Endothelial cell of umbilical vein (primary cell): ENCODE results near the gene ADAMTSL3. TPM values are rescaled to one million over a fixed set of nuclear protein-coding genes. Genes with fewer than 3 reads are reported as not detected.

Experiments used
- BruUV-seq: library from RNA; stranded (reverse); fragments of 400-500 nt; replicated peaks from 2 replicates; lab custom pipeline; 2021; lab: Mats Ljungman, UMichigan
- CTCF ChIA-PET: fragments of 300-600, 350-600 bp; sonication (Branson Sonifier 250); formaldehyde crosslinking; loops from one replicate; lab custom pipeline; 2021; ENCODE audit warnings: antibody characterized with exemption, inconsistent platforms; lab: Charles Lee
- POLR2A ChIA-PET: fragments of 300-600, 350-600 bp; sonication (Branson Sonifier 250); formaldehyde crosslinking; loops from one replicate; lab custom pipeline; 2021; ENCODE audit warnings: antibody characterized with exemption, inconsistent platforms; lab: Charles Lee
- DNase-seq: peaks from one replicate; pipeline ENCODE4 v3.0.0-alpha.2; 2011; ENCODE audit warnings: low read depth, low spot score
- FAIRE-seq: peaks from 2 replicates; lab custom pipeline; 2011; peaks lifted over from hg19 to GRCh38; lab: Jason Lieb, UNC
- H2AFZ ChIP-seq: 2 replicates; pipeline ENCODE4 v1.6.0; 2012; ENCODE audit warnings: low read depth, low read length, control low read depth, inconsistent platforms
- H3K27ac ChIP-seq: 2 replicates; pipeline ENCODE4 v1.5.1; 2011; ENCODE audit warnings: low read depth, mild to moderate bottlenecking, control low read depth, low read length, moderate library complexity; ENCODE audit not compliant: insufficient read depth
- H3K27me3 ChIP-seq, 2 experiments: 2 replicates each; pipeline versions ENCODE4 v1.6.0 to v1.6.1; 2011; ENCODE audit warnings: low read length in 2 of 2, mixed read lengths in 1 of 2; ENCODE audit not compliant: control insufficient read depth in 2 of 2, insufficient read depth in 2 of 2
- H3K36me3 ChIP-seq, 2 experiments: 2 replicates in 1 of 2; 3 replicates in 1 of 2; pipeline ENCODE4 v1.5.1; 2011; ENCODE audit warnings: low read length in 2 of 2, mild to moderate bottlenecking in 1 of 2, moderate library complexity in 1 of 2; ENCODE audit not compliant: control insufficient read depth in 2 of 2, insufficient read depth in 2 of 2; ENCODE audit errors: extremely low read depth in 1 of 2
- H3K4me1 ChIP-seq: 3 replicates; pipeline ENCODE4 v1.5.1; 2011; ENCODE audit warnings: mild to moderate bottlenecking, low read length; ENCODE audit not compliant: control insufficient read depth, insufficient read depth; ENCODE audit errors: extremely low read depth
- H3K4me2 ChIP-seq: 2 replicates; pipeline ENCODE4 v1.6.1; 2011; ENCODE audit warnings: low read length, control low read depth, mixed read lengths; ENCODE audit not compliant: insufficient read depth
- H3K4me3 ChIP-seq, 3 experiments: fragments of 200-600 bp in 1 of 3; sonication (generic), shearing (Covaris generic) in 1 of 3; replicated peaks in 1 of 3; 2 replicates each; pipeline ENCODE4 v1.5.1; 2011 to 2016; ENCODE audit warnings: control low read depth in 3 of 3, low read length in 3 of 3, mild to moderate bottlenecking in 2 of 3, inconsistent platforms in 1 of 3, low read depth in 1 of 3, moderate library complexity in 1 of 3; ENCODE audit not compliant: insufficient read depth in 1 of 3
- H3K79me2 ChIP-seq: 2 replicates; pipeline ENCODE4 v1.6.0; 2012; ENCODE audit warnings: low read length, inconsistent platforms; ENCODE audit not compliant: control insufficient read depth, insufficient read depth
- H3K9ac ChIP-seq: replicated peaks from 2 replicates; pipeline ENCODE3; 2011; ENCODE audit warnings: low read length, control low read depth; ENCODE audit not compliant: insufficient read depth; ENCODE audit errors: extremely low read depth
- H3K9me1 ChIP-seq: replicated peaks from 3 replicates; pipeline ENCODE4 v1.6.0; 2011; ENCODE audit warnings: mild to moderate bottlenecking, low read length; ENCODE audit not compliant: control insufficient read depth, insufficient read depth; ENCODE audit errors: extremely low read depth
- H3K9me3 ChIP-seq: replicated peaks from 2 replicates; pipeline ENCODE4 v1.5.1; 2012; ENCODE audit warnings: low read length, inconsistent platforms; ENCODE audit not compliant: control insufficient read depth, insufficient read depth
- H4K20me1 ChIP-seq: replicated peaks from 2 replicates; pipeline ENCODE3; 2011; ENCODE audit warnings: mild to moderate bottlenecking, low read length; ENCODE audit not compliant: control insufficient read depth, insufficient read depth; ENCODE audit errors: extremely low read depth
- EZH2 ChIP-seq: IDR thresholded peaks from 2 replicates; pipeline ENCODE4 v1.6.1; 2012; ENCODE audit warnings: borderline replicate concordance, low read depth, mild to moderate bottlenecking, moderate library complexity, low read length, inconsistent platforms; ENCODE audit not compliant: severe bottlenecking
- FOS ChIP-seq: IDR thresholded peaks from 2 replicates; pipeline ENCODE4 v1.6.1; 2011; ENCODE audit warnings: mild to moderate bottlenecking, low read length, moderate library complexity, borderline replicate concordance; ENCODE audit not compliant: insufficient read depth
- GATA2 ChIP-seq: IDR thresholded peaks from 2 replicates; pipeline ENCODE4 v1.7.0; 2011; ENCODE audit warnings: low read depth, mild to moderate bottlenecking, moderate library complexity, mixed read lengths, low read length; ENCODE audit not compliant: insufficient read length, insufficient read depth
- JUN ChIP-seq: IDR thresholded peaks from 2 replicates; pipeline ENCODE4 v1.6.1; 2011; ENCODE audit warnings: borderline replicate concordance, low read depth; ENCODE audit not compliant: insufficient read length, insufficient read depth
- MYC ChIP-seq: IDR thresholded peaks from one replicate; pipeline ENCODE4 v1.6.1; 2011; ENCODE audit warnings: mild to moderate bottlenecking, low read depth, low read length
- POLR2A ChIP-seq: IDR thresholded peaks from 2 replicates; pipeline ENCODE4 v1.6.1; 2012; ENCODE audit warnings: low read depth, mild to moderate bottlenecking, control low read depth, low read length
- POLR2AphosphoS5 ChIP-seq: IDR thresholded peaks from 2 replicates; pipeline ENCODE4 v1.6.1; 2012; ENCODE audit warnings: low read depth, mild to moderate bottlenecking, control low read depth, low read length, moderate library complexity; ENCODE audit not compliant: insufficient read depth
- dilution Hi-C: fragments of 300-500 bp; cut with MboI; formaldehyde crosslinking; loops from one replicate; pipeline ENCODE4 v1.15.0; 2019; ENCODE audit warnings: low sequenced_read_pairs; ENCODE audit not compliant: extremely low pct_ligation_motif_present
- intact Hi-C: fragments of 100-400 bp; cut with micrococcal nuclease; formaldehyde crosslinking; loops from one replicate; pipeline ENCODE4 v1.10.0; 2022
- polyA plus RNA-seq, 4 experiments: library from polyadenylated mRNA; depleted of rRNA in 3 of 4; stranded (reverse) in 3 of 4; unstranded in 1 of 4; fragments of >200 nt; gene quantifications; 2 replicates each; pipeline versions ENCODE4 v1.2.1 to v1.2.3, GENCODE V29; 2011 to 2012; ENCODE audit warnings: missing spikeins in 1 of 4
- total RNA-seq: library from RNA; stranded (reverse); gene quantifications from 2 replicates; pipeline ENCODE4 v1.2.3, GENCODE V29; 2021
- TF ChIP-seq, protein P1 (sequence below), 2 donors: IDR thresholded peaks; 1 replicate in 1 of 2; 2 replicates in 1 of 2; pipeline ENCODE4 v1.5.1; 2011; ENCODE audit warnings: low read length in 2 of 2, mild to moderate bottlenecking in 2 of 2, moderate library complexity in 2 of 2, control low read depth in 1 of 2, inconsistent platforms in 1 of 2, low read depth in 1 of 2; ENCODE audit not compliant: insufficient read depth in 1 of 2; ENCODE audit errors: extremely low read depth in 1 of 2
- TF ChIP-seq, protein P2 (sequence below): IDR thresholded peaks from 2 replicates; pipeline ENCODE4 v1.6.1; 2011; ENCODE audit not compliant: insufficient read depth, insufficient read length

ADAMTSL3 gene
- total and polyA plus RNA-seq, 2 donors (not counting 3 experiments of a cell fraction or from before 2014, with no cell fraction given): not detected

DNA sequence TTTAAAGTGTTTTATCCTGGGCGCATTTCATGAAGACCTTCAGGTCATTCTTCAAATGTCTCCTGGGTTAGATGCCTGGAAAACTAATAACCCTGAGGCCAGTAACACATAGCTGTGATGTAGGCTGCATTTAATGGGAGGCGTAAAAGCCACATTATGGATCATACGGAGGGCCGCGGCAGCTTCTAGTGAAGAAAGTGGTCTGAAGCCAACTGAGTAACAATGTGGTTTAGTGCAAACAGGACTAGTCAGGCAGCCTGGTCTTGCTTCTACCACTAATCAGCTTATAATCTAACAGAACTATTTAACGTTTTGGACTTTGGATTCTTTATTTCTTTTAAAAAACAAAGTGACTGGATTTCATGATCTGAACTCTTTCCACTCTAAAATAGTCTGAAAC is 54.4 kb downstream of the ADAMTSL3 start:
- no peaks in the 10 kb centered on the region for H3K4me1 ChIP-seq
- H3K27ac ChIP-seq: no peak overlapping the region
- intact Hi-C loops: no loop called here
- DNase-seq: no peak
- H3K36me3 ChIP-seq: no peaks in the 10 kb centered on the region
- H3K4me2 ChIP-seq: no peak overlapping the region
- no peak overlapping the region for H3K9ac ChIP-seq
- H3K9me1 ChIP-seq: no peaks in the 10 kb centered on the region
- dilution Hi-C loops: no loop called here
- no peaks in the 10 kb centered on the region for H3K27me3 ChIP-seq
- no peaks in the 10 kb centered on the region for H3K79me2 ChIP-seq
- no peaks in the 10 kb centered on the region for H4K20me1 ChIP-seq
- FAIRE-seq: no peak
- CTCF ChIA-PET: no interaction called here
- no peak overlapping the region for H2AFZ ChIP-seq
- no peak overlapping the region for H3K4me3 ChIP-seq
- no TSS peak for BruUV-seq
- POLR2A ChIA-PET: no interaction called here
- H3K9me3 ChIP-seq: no peaks in the 10 kb centered on the region
- TF ChIP-seq, protein P1, sequence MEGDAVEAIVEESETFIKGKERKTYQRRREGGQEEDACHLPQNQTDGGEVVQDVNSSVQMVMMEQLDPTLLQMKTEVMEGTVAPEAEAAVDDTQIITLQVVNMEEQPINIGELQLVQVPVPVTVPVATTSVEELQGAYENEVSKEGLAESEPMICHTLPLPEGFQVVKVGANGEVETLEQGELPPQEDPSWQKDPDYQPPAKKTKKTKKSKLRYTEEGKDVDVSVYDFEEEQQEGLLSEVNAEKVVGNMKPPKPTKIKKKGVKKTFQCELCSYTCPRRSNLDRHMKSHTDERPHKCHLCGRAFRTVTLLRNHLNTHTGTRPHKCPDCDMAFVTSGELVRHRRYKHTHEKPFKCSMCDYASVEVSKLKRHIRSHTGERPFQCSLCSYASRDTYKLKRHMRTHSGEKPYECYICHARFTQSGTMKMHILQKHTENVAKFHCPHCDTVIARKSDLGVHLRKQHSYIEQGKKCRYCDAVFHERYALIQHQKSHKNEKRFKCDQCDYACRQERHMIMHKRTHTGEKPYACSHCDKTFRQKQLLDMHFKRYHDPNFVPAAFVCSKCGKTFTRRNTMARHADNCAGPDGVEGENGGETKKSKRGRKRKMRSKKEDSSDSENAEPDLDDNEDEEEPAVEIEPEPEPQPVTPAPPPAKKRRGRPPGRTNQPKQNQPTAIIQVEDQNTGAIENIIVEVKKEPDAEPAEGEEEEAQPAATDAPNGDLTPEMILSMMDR (IDR thresholded peaks at IDR 0.05; ENCODE audit: extremely low read depth in 1 of 2, insufficient read depth in 1 of 2, low read depth in 1 of 2, low read length in 2 of 2): no peak
- TF ChIP-seq POLR2AphosphoS5: no peak
- TF ChIP-seq, protein P2, sequence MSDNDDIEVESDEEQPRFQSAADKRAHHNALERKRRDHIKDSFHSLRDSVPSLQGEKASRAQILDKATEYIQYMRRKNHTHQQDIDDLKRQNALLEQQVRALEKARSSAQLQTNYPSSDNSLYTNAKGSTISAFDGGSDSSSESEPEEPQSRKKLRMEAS: no peak

DNA sequence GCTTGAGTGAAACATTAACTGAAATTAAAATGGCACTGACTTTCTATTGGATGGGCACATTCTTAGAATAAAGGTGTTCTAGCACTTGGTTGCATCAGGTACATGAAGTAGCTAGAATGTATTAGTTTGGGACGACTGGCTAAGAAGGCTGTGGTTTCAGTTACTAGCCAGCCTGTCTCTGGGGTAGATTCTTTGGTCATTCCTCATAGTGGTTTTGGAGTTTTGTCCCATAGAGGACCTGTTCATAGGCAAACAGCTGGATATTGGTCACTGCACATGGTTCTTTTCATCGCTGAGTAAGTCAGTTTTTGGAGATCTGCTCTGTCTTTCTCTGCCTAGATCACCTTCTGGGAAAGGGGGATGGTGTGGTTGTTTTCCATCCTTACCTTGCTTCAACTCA is 55.3 kb downstream of the ADAMTSL3 start:
- Histone ChIP-seq H3K9me1 (no peaks in the 10 kb centered on the region), H2AFZ (no peak overlapping the region), H3K4me1 (no peaks in the 10 kb centered on the region), H3K9me3 (no peaks in the 10 kb centered on the region), H3K9ac (no peak overlapping the region), H3K4me2 (no peak overlapping the region), H3K27ac (no peak overlapping the region), H3K79me2 (no peaks in the 10 kb centered on the region), H3K27me3 (no peaks in the 10 kb centered on the region), H3K36me3 (no peaks in the 10 kb centered on the region), H3K4me3 (no peak overlapping the region), H4K20me1 (no peaks in the 10 kb centered on the region)
- BruUV-seq: no TSS peak
- ChIA-PET POLR2A (no interaction called here), CTCF (no interaction called here)
- FAIRE-seq (no peak), DNase-seq (no peak)
- TF ChIP-seq JUN (no peak), POLR2AphosphoS5 (no peak), POLR2A (no peak), MYC (no peak), GATA2 (no peak), EZH2 (no peak), FOS (no peak)
- TF ChIP-seq, protein P2: no peak
- TF ChIP-seq, protein P1 (IDR thresholded peaks at IDR 0.05; ENCODE audit: extremely low read depth in 1 of 2, insufficient read depth in 1 of 2, low read depth in 1 of 2, low read length in 2 of 2): no peak
- intact Hi-C loops (no loop called here), dilution Hi-C loops (no loop called here)
